H1 (cell line): ENCODE results near the gene RTTN. TPM values are rescaled to one million over a fixed set of nuclear protein-coding genes. Genes with fewer than 3 reads are reported as not detected.

ENCODE experiments used
- POU5F1 ChIP-seq: IDR thresholded peaks from 2 replicates; pipeline ENCODE4 v1.6.1; 2011; ENCODE audit warnings: low read depth, mild to moderate bottlenecking, low read length, moderate library complexity
- polyA plus RNA-seq, 7 experiments: library from polyadenylated mRNA; depleted of rRNA in 3 of 7; stranded (reverse) in 5 of 7; unstranded in 2 of 7; fragments of >200 nt in 5 of 7; fragments of 200-250 nt in 2 of 7; gene quantifications; 1 replicate in 5 of 7; 2 replicates in 1 of 7; 4 replicates in 1 of 7; pipeline versions ENCODE4 v1.2.1 to v1.2.3, GENCODE V29; 2011 to 2013; ENCODE audit warnings: missing spikeins in 2 of 7, mixed read lengths in 2 of 7
- total RNA-seq: library from RNA; stranded (reverse); fragmentation: NEBNext Ultra II Directional; extraction: Animal tissue kit (Norgen Biotek cat#: 25700); gene quantifications from 2 replicates; pipeline ENCODE4 v1.2.1, GENCODE V29; 2021

Gene RTTN
- total and polyA plus RNA-seq, 2 of the 8 experiments (the other 6 are each of a cell fraction or from before 2014, with no cell fraction given) = 9.1 to 21.4 TPM

GRCh38 chr18:69957747-69958146, 247.7 kb downstream of the RTTN start (continued):
- TF ChIP-seq POU5F1 = no peak
- TF ChIP-seq, all 59 proteins: peak for 0
